IPS-15b (cell line): Measurements from ENCODE around the gene ANGPTL5.
"Not testable (repeated sequence)": the region's sequence is repeated elsewhere in the genome, so short reads cannot be mapped to it uniquely, and the experiment has no call there.

ENCODE experiments used
- H3K27me3 ChIP-seq: one replicate; pipeline ENCODE4 v1.6.1; 2013; ENCODE audit warnings: low read length; ENCODE audit not compliant: control insufficient read depth, insufficient read depth
- H3K36me3 ChIP-seq: one replicate; pipeline ENCODE4 v1.6.1; 2013; ENCODE audit warnings: low read length; ENCODE audit not compliant: control insufficient read depth, insufficient read depth
- H3K4me1 ChIP-seq: one replicate; pipeline ENCODE4 v1.6.1; 2013; ENCODE audit warnings: mild to moderate bottlenecking, low read length; ENCODE audit not compliant: control insufficient read depth, insufficient read depth
- H3K4me3 ChIP-seq: one replicate; pipeline ENCODE4 v1.5.1; 2013; ENCODE audit warnings: low read depth, low read length
- H3K9ac ChIP-seq: one replicate; pipeline ENCODE4 v1.6.1; 2013; ENCODE audit warnings: low read depth, mild to moderate bottlenecking, low read length
- H3K9me3 ChIP-seq: one replicate; pipeline ENCODE4 v1.6.1; 2013; ENCODE audit warnings: mild to moderate bottlenecking, low read length; ENCODE audit not compliant: control insufficient read depth, insufficient read depth

ANGPTL5 gene

DNA sequence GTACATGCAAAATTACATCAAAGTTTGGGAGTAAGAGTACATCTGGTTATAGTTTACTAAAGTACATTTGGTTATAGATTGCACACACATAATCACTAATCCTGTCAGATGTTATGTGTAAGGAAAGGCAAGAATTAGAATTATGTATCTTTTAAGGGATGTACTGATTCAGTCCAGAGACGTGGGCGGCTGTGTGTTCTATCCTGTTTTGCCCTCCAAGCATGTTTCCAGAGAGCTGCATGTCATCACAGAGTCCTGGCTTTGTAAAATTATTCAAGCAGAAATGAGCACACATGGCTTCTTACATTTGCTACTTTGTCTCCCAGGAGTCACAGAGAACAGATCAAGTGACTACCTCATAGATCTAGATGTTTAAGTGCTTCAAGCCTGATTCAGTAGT is 34.7 kb downstream of the ANGPTL5 start:
- no peaks in the 10 kb centered on the region for H3K36me3 ChIP-seq
- H3K4me1 ChIP-seq: no peaks in the 10 kb centered on the region
- no peaks in the 10 kb centered on the region for H3K9me3 ChIP-seq
- H3K9ac ChIP-seq: no peak overlapping the region
- H3K4me3 ChIP-seq: no peak overlapping the region
- H3K27me3 ChIP-seq: no peaks in the 10 kb centered on the region

GRCh38 chr11:101880222-101880621 is 36.1 kb downstream of the ANGPTL5 start:
- no peaks in the 10 kb centered on the region for H3K27me3 ChIP-seq
- H3K9me3 ChIP-seq: no peaks in the 10 kb centered on the region
- no peaks in the 10 kb centered on the region for H3K36me3 ChIP-seq
- H3K9ac ChIP-seq: no peak overlapping the region
- no peaks in the 10 kb centered on the region for H3K4me1 ChIP-seq
- no peak overlapping the region for H3K4me3 ChIP-seq

- H3K4me3 ChIP-seq: no peak overlapping the region
- H3K9ac ChIP-seq: no peak overlapping the region
- H3K36me3 ChIP-seq: no peaks in the 10 kb centered on the region
- no peaks in the 10 kb centered on the region for H3K9me3 ChIP-seq
- no peaks in the 10 kb centered on the region for H3K27me3 ChIP-seq
- peaks cover 3% of the 10 kb centered on the region for H3K4me1 ChIP-seq
Observed at GRCh38 chr11:101872171-101872882, 44.0 kb downstream of the ANGPTL5 start.

DNA sequence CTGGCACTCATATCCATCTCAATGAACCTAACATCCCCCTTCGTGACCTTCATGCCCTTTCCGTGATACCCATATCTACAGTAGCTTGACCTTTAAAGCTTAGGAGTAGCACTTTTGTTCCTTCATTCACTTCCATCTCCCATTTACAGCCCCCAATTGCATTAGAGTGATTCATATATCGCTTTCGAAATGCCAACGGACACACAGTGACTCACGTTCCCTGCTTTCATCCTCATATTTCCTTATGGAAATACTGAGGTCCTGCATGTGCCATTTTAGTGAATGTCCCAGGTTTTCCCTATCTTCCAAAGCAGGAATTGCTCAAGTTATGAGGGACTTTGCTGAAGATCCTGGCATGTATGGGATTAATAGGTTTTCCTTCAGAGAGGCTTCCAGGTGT is 45.8 kb downstream of the ANGPTL5 start:
- no peaks in the 10 kb centered on the region for H3K9me3 ChIP-seq
- peaks cover 3% of the 10 kb centered on the region for H3K4me1 ChIP-seq
- H3K36me3 ChIP-seq: no peaks in the 10 kb centered on the region
- no peak overlapping the region for H3K4me3 ChIP-seq
- H3K27me3 ChIP-seq: no peaks in the 10 kb centered on the region
- H3K9ac ChIP-seq: no peak overlapping the region

- Histone ChIP-seq H3K4me1 (peaks cover 3% of the 10 kb centered on the region), H3K9me3 (no peaks in the 10 kb centered on the region), H3K4me3 (no peak overlapping the region), H3K9ac (no peak overlapping the region), H3K27me3 (no peaks in the 10 kb centered on the region), H3K36me3 (no peaks in the 10 kb centered on the region)
Observed at GRCh38 chr11:101867951-101868350, 48.4 kb downstream of the ANGPTL5 start.

DNA sequence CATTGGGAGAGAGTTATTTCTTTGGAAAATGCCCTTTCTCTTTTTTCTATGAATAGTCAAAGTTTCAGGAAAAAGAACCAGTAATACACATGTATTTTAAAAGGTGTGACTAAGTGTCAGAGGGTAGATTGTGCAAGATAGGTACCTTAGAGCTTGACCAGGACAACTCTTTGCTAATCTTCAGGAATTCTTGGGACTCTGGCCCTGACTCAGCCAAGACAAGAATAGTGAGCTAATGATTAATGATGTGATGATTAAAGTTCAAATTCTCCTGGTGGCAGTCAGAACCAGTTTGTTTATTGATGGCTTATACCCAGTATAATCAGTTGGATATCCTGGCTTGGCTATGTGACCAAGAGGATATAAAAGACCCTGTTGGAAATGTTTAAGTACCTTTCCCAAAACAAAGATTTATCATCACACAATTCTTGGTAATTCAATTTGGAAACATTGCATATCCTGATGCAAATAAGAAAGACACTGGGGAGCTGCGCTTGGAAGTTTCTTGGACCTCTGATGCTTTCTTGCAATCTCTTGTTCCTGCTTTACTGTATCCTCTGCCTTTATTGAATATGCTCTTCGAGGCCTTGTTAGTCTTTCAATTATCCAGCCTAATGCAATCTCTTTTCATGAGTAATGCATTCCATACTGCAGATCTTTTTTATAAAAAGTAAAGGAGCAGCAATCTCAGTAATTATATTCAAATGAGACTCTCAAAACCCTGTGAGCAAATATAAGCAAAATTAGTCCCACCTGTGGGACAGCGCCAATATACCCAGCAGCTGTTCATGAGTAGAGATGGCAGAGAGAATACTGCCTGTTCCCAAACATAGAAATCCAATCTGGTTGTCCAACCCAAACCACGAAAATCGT is 49.5 kb downstream of the ANGPTL5 start:
- H3K9me3 ChIP-seq: no peaks in the 10 kb centered on the region
- no peak overlapping the region for H3K9ac ChIP-seq
- no peaks in the 10 kb centered on the region for H3K27me3 ChIP-seq
- H3K4me1 ChIP-seq: peaks cover 3% of the 10 kb centered on the region
- H3K4me3 ChIP-seq: no peak overlapping the region
- H3K36me3 ChIP-seq: no peaks in the 10 kb centered on the region

DNA sequence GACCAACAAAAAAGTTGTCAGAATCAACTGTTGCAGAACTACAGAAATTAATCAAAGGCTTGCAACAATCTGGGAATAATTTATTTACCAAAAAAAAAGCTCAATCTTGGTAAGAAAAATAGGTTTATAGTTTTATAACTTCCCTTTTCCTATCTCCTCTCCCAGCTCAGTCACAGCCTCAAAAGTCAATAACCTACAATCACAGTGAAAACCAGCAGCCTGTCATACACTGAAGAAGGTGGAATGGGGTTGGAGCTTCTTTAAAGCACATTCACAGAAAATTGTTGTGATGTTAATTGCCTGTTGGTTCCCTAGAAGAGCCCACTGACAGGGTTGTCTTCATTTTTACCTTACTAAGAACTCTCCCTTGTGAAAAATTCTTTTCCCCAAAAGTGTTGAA is 52.2 kb downstream of the ANGPTL5 start:
- no peak overlapping the region for H3K4me3 ChIP-seq
- H3K27me3 ChIP-seq: no peaks in the 10 kb centered on the region
- no peaks in the 10 kb centered on the region for H3K36me3 ChIP-seq
- H3K9me3 ChIP-seq: no peaks in the 10 kb centered on the region
- H3K4me1 ChIP-seq: no peaks in the 10 kb centered on the region
- no peak overlapping the region for H3K9ac ChIP-seq

- H3K9me3 ChIP-seq: no peaks in the 10 kb centered on the region
- H3K27me3 ChIP-seq: no peaks in the 10 kb centered on the region
- H3K9ac ChIP-seq: no peak overlapping the region
- no peaks in the 10 kb centered on the region for H3K4me1 ChIP-seq
- no peak overlapping the region for H3K4me3 ChIP-seq
- no peaks in the 10 kb centered on the region for H3K36me3 ChIP-seq
Observed at GRCh38 chr11:101863361-101863760, 53.0 kb downstream of the ANGPTL5 start.

DNA sequence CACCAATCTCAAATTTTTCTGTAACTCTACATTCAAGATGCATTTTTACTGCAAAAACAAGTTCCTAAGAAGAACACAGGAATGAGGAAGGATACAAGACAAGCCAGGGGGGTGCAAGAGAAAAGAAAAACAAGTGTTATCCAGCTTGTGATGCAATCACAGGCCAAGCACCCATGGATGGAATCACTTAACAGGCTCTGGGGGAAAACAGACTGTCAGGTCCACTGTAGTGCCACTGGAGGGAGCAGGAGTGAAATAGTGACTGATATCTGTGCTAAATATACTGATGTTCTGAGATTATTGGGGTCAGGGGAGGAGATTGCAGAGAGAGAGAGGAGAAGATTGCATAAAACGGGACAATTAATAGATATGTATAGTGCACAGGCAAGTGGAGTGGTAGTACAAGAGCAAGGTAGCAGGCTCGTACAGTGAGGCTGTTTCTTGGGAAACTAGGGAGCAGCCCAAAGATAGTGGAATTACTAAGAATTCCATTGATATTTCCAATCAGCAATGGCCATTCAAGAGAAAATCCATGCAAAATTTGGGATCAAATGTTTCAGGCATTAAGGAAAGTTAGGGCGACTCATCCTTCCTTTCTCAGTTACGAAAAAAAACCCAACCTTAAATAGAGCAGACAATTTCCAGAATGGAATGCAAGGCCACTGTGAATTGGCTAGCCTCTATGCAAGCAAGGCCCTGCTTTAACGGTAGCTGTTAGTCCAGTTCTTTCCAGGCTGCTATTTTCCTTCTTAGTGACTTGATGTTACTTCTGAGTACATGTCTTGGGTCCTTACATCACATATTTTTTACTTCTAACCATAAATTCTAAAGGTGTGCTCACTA is 53.7 kb downstream of the ANGPTL5 start:
- Histone ChIP-seq H3K9ac (no peak overlapping the region), H3K36me3 (no peaks in the 10 kb centered on the region), H3K27me3 (no peaks in the 10 kb centered on the region), H3K4me1 (no peaks in the 10 kb centered on the region), H3K9me3 (no peaks in the 10 kb centered on the region), H3K4me3 (no peak overlapping the region)

DNA sequence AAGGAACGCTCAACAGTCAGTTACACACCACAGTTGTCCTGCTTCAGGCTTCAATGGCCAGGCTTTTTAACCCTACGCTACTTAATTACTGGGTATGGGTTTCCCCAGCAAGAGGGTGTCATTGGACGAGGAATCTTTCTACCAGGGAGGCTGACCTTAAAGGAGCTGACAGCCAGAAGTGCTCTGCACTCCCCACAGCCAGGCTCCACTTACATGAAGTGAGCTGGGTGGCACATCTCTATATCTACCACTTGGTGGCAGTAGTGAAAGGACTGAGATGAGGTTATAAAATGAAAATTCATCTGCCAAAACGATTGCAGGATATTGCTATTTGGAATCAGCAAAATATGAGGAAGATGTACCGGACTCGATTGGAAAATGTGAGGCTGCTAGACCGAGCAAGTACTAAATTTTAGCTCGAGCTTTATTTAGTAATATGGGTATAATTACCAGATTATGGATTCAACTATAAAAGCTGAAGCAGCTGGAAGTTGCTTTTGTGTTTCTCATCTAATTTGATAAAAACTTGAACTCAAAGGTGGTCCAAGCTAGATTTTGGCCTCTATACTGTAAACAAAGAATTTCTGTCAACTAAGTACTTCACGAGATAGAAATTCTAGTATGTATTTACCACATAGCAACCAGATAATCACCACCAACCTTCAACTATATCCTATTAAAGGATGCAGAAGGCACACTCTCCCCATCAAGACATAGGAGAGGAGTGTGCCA is 55.5 kb downstream of the ANGPTL5 start:
- Histone ChIP-seq H3K9me3 (no peaks in the 10 kb centered on the region), H3K4me3 (no peak overlapping the region), H3K36me3 (no peaks in the 10 kb centered on the region), H3K9ac (no peak overlapping the region), H3K4me1 (no peaks in the 10 kb centered on the region), H3K27me3 (no peaks in the 10 kb centered on the region)

GRCh38 chr11:101852260-101852659 is 64.1 kb downstream of the ANGPTL5 start:
- H3K4me3 ChIP-seq, H3K9ac ChIP-seq, H3K36me3 ChIP-seq, H3K27me3 ChIP-seq, H3K9me3 ChIP-seq, H3K4me1 ChIP-seq: not testable (repeated sequence)
